GM03348 (cell line): ENCODE measurements around the gene TNFRSF4.

Experiments
- DNase-seq: peaks from one replicate; pipeline ENCODE4 v3.0.0; 2012; ENCODE audit warnings: low spot score

TNFRSF4 gene

DNA sequence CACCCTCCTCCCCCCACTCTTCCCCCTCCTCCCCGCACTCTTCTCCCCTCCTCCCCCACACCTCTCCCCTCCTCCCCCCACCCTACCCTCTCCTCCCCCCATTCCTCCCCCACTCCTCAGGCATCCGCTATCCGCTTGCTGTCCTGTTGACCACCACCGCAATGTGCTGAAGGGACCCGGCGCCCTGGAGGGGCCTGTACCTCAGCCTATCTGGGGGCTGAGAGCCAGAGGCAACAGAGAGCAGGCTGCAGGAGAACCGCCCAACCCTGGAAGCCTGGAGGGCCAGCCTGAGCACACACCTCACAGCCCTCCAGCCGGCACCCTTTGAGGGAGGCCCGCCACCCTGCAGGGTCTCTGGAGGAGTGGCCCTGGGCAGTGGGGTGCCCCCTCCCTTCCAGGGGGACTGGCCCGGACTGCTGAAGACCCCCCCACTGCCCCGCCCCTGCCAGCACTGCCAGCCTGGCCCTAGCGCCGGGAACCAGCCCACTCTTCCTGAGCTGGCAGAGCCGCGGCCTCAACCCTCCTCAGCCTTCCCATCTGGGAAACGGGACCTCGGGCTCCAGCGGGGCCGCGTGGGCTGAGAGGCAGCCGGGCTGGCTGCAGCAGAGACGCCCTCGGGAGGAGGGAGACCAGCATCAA lies 31.3 kb upstream of the TNFRSF4 start:
- DNase-seq, result no peak

DNA sequence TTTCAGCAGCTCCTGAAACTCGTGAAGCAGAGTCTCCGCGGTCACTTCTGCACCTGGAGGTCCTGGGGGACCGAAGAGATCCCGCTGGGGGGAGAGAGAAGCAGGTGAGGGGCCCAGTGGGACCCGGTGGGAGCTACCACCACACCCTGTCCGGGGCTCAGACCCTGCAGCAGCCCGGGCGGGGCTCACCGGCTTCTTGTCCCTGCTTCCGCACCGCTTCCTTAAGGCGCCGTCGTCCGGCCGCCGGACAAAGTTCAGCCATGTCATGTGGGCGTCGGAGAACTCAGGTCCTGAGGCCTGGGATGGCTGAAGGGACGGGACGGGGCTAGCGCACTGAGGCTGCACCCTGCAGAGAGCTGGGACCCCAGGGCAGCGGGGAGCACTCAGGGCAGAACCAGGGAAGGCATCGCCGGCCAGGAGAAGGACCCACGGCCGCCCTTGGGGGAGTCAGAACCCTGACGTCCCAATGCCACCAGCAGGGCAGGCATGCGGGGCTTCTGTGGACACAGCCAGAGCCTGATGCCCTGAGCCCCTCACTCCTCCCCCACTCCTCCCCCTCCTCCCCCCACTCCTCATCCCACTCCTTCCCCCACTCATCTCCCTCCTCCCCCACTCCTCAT lies 30.3 kb upstream of the TNFRSF4 start:
- DNase-seq, result no peak

DNA sequence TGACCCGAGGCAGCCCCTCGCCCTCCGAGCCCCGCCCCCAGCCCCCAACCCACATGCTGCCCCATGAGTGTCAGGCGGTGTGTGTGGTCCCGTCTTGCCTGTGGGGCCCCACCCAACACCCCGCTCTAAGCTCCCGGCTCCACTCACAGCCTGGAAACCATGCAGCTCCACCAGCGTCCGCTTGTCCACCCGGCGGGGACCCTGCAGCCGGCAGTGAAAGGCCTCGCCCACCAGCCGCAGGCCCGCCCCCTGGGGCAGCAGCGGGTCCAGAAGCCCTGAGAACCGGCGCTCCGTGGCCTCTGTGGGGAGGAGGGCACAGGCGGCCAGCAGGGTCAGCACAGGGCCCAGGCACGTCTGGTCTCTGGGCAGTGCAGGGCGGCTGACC lies 29.8 kb upstream of the TNFRSF4 start:
- DNase-seq, result no peak

DNA sequence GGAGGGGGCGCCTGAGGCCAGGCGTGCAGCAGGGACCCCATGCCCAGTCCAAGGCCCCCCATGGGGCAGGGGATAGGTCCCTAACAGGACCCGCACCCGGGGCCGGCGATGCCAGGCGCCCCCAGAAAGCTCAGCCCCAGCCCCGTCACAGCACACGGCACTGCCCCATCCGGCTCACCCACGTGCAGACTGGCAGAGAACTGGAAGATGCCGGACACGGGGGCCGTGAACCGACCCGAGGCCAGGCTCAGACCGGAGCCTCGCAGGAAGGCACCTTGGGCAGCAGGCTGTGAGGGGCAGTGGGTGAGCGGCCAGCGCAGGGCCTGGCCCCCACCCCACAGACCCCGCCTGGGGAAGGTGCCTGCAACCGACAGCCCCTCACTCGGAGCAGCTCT lies 29.3 kb upstream of the TNFRSF4 start:
- DNase-seq, result no peak

DNA sequence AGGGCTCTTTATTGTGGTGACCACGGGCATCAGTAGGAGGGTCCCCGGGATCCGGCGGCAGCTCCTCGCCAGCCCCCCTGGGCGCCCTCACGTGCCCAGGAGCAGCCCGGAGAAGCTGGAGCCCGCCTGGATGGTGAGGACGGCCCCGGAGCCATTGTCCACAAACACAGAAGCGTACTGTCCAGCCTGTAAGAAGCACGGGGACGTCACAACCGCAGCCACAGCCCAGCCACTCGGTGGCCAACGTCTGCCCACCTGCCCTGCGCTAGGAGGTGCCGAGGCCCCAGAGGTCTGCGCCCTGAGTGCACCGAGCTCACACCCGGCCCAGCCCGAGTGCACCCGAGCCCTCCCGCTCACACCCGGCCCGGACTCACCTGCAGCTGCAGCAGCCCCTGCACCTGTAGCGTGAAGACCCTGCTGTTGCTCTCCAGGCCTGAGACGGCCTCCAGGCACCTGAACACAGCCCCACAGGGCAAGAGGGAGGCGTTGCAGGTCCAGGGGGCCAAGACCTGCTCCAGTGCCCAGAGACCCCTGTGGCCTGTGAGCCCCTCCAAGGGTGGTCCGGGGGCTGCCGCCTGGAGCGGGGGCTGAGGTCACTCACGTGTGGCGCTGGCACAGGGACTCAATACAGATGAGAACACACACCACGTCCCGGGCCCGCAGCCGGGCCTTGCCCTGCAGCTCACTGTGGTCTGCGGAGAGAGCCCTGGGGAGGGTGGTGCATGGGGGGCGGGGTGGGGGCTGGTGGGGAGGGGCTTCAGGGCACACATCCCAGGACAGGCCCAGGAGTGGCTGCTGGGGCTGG lies 28.7 kb upstream of the TNFRSF4 start:
- DNase-seq, result no peak

DNA sequence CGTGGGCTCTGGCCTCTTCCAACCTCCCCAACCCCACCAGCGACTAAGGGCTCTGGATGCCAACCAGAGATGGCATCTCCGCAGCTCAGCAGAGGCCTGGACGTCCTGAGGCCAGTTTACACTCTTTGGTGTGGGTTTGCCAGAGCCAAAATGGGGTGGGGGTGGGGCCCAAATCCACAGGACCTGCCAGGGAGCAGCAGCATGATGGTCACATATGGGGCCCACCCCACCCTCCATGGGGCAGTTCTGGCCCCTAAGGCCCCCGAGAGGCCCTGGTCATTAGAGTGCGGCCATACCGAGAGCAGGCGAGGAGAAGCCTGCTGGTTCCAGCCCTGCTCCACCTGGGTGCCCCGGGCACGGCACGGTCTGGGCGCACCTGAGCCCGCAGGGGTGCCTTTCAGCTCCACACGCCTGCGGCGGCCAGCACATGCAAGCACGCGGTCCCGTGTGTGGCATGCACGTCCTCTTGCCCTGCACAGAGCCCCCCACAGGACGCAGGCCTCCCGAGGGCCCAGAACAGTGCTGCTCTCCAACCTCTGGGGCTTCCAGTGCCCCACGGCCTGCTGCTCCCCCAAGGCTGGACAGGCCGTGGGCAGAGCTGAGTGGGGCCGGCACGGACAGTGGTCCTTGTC lies 27.8 kb upstream of the TNFRSF4 start:
- no peak for DNase-seq

DNA sequence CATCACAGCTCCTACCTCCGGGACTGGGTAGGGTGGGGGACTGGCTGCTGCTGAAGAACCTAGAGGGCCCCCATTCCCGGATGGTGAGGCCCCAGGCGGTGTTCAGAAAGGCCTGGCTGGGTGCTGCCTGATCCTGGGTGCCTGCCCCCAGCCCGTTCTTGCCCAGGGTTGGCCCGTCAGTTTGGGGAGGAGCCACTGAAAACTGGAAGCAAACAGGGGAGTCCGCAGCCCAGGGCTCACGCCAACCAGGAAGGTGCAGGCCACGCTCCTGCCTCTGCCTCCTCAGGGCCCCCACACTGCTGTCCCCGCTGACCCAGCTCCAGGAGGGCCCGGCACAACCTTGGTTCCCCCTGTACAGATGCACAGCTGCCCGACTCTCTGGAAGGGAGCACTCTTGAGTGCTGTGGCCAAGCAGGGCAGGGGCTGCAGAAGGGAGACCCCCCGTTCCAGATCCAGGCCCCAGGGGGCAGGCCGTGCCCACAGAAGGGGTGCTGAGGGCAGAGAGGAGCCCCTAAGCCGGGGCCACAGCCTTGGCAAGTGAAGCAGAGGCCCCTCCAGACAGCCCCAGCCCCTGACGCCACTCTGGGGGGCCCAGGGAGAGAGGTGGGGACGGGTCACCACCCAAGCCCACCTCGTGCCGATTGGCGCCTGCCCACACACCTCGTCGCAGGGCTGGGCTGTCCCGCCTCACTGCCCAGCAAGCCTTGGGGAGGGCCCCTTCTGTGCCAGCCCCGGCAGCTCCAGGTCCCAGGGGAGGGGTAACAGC lies 27.1 kb upstream of the TNFRSF4 start:
- peak; percentile 63 for DNase-seq

DNA sequence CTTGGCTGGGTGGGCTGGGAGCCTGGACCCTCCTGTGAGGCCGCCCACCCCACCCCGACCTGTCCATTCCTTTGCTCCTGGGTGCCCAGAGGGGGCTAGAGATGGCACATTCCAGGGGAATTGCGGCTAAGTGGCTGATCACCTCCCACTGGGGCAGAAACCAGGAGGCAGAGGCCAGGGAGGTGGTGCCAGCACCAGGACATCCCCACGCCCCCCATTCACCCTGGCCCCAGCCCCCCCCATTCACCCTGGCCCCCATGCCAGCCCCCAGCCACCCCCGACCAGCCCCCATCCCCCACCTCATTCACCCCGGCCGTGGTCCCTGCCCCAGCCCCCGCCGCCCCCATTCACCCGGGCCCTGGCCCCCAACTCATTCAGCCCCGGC lies 26.4 kb upstream of the TNFRSF4 start:
- no peak for DNase-seq

DNA sequence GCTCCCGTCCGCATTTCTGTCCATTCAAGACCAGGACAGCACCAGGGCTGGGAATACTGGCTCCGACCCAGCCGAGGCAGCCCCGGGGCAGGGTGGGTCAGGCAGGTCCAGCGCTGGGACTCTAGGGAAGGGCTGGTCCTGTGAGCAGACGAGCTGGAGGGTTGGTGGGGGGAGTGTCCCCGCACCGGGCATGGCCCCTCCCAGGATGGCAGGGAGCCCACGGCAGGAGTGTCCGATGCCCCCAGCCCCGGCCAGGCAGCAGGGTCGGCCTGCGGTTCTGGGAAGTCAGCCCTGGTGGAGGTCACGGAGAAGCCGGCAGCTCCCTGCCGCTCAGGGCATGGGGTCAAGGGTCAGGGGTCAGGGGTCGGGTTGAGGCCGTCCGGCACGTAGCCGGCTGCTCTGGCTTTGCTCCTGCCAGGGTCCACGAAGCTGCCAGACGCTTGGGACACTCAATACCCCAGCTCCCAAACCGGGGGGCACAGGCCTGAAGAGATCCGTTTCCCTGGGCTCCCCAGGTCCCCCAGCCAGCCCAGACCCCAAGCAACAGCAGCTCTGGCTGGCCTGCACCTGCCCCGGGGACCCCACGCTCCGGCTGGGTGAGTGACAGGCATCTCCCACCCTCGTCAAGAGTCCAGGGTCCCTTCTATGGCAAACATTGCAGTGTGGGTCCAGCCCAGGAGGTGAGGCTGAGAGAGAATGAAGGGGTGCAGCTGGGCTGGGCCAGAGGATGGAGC lies 25.8 kb upstream of the TNFRSF4 start:
- no peak for DNase-seq

DNA sequence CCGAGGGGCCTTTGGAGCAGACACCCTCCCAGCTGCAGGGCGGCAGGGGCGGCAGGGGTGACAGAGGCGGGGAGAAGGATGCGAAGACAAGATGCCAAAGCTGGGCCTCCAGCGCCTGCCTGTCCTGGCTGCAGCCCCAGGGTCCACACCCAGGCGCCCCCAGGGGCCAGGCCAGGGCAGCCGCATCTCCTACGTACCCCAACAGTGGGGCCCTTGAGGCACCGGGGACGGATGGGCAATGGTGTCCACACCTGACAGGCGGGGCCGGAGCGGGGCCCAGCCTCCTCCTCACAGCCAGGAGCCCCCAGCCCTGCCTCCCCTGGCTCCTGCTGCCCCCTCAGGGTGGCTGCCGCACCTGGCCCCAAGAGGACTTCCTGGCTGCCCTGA lies 25.3 kb upstream of the TNFRSF4 start:
- DNase-seq, result no peak

DNA sequence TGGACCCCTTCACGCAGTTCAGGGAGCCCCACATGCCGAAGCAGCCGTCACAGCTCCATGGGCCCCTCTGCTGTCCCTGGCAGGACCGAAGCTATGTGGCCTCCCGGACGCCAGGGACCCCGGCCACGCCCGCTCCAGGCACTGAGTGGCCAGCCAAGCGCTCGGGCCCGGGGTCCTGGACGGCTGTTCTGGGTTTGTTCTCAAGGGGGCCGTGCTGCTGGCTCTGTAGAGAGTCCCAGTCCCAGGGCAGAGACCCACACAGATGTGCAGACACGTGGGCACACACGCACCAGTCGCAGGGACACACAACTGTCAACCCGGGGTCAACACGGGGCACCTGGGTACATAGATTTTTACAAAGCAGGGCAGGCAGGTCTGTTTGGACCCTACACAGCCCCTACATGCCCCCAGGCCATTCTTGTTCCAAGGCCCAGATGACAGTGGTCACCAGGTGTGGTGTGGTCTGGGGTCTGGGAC lies 24.8 kb upstream of the TNFRSF4 start:
- DNase-seq, result no peak

DNA sequence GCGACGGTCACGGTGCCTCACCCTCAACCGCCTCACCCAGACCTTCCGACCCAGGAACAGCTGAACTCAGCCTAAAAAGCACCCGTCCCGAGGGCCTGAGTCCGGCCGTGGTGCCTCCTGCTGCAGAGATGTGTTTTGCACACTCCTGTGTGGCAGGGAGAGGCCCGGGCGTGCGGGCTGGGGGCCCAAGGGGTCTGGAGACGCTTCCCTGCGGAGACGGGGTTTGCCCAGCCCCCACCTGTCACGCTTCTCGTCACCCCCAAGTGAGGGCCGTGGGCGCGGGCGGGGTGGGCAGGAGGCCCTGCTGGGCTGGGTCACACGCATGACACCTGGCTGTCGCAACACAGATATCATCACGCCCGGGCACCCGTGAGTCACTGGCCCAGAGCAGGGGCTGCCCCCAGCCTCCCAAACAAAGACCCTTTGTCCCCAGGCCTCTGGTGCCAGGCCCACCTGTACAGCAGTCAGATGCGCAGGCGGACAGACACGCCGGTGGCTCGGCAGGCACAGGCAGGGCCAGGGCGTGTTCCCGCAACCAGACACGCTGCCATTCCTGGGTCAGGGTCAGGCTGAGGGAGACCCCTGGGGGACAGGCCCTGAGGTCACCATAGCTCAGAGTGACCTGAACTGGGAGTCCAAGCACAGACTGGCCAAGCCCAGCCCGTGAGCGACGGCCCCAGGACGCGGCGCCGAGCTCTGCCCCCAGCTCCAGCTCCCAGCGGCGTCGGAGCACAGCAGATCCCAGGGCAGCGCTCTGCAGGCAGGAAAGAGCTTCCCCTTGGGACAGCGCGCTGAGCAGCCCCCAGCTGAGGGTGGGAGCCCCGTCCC lies 24.1 kb upstream of the TNFRSF4 start:
- DNase-seq, result no peak

DNA sequence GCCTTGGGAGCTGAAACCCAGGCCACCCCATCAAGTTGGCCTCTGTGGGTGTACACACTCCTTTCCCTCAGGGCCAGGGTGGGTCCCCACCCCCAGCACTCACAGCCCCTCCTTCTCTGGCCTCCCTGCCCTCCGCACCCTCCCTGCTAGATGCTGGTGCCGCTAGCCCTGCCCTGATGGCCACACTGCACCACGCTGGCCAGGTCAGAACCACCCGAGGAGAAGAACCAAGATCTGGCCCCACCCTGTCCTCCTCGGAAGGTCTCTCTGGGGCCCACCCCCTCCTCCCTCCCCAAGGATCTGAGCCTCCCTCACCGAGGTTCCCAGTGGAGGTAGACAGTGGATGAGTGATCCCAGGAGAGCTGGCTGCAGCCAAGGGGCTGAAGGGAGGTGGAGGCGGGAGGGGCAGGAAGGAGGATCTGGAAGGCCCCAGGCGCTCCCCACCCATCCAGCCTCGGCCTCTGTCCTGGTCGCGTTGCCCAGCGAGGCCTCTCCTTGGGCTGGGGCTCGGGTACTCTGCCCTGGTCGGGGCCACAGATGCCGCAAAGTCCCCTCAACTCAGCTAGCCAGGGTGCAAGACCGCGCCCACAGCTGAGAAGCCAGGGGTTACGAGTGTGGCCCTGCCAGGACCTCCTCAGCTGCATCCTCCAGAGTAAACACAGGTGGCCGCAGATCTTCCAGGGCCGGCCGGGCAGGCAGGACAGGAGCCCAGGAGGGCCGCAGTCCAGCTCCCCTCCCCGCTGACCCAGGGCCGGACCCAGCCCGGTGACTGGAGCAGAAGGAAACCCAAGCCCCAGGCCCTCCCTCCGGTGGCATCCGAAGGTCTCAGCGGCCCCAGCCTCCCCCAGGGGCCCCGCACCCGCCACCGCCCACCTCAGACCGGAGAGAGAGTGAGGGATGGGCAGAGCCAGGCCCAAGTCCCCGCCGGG lies 23.3 kb upstream of the TNFRSF4 start:
- no peak for DNase-seq

DNA sequence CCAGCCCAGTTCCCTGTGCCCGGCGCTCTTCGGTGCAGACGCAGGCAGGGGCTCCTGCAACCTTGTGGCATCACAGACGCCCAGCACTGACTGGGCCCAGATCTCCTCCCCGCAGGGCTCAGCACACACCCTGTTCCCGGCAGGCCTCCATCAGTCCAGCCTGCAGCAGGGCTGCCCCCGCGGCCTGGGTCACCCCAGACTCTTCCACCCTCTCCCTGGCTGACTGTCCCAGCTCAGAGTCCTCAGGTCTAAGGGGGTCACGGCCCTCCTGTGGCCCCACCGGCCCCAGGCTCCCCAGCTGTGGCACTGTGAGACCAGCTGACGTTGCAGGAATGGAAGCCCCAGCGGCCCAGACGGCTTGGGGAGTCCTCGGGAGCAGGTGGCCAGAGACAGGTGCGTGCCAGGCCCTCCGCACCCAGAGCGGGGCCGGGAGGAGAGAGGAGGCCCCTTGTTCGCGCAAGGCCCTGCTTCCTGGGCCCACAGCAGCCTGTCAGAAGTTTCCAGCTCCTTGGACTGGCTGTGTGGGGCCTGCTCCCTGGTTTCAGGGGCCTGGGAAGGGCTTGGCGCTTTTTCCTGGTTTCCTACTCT lies 22.3 kb upstream of the TNFRSF4 start:
- DNase-seq, result no peak

DNA sequence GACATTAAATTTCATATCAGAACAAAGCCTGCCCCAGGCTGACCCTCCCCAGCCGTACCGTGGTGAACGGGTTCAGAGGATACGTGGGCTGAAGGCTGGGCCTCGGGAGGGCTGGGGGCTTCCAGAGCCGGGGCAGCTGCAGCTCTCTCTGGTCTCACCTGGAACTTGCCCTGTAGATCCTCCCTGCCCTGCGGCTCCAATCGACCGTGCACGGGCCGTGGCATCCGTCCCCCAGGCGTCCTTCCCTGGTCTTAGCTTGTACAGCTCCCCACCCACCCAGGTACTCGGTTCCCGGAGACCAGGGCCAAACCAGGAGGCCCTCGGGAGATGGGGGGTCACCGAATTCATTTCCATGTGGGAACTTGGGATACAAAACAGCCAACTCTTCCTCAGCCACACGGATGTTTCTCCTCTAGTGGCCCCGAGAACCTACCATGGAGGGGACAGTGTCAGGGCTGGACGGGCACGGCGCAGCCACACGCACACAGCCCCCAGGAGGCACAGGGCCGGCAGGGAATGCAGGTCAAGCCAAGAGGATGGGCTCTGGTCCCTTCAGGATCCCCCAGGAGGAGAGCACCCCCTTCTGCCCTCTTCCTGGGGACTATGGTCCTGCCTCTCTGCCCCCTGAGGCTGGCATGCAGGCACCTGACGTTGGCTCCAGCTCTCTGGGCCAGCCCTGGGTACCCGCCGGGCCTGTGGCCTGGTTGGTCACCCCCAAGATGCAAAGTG lies 21.2 kb upstream of the TNFRSF4 start:
- DNase-seq, result no peak

DNA sequence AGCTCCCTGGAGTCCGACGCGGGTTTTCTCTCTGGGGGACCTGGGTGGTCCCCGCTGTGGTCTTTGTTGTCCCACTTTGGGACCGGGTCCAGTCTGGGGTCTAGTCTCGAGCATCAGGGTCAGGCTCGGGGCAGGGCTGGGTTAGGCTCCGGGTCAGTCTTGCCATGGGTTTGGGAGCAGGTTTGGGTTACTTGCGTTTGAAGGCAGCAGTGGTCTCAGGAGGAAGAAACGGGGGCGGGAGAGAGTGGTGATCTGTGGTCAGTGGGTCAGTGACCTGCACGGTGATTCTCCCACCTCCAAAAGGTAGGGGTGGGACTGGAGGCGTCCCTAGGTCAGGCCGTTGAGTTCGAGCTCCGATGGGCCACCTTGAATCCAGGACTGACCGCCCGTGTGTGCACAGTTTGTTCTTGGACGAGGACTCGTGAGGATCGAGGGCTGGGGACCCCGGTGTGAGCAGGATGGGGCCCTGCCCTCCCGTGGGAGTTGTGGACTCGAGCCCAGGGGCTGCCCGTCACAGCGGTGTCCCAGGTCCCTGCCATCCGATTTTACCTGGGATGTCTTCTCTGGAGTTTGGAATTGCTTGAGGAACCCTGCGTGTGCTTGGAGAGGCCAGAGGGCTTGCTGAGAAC lies 20.3 kb upstream of the TNFRSF4 start:
- no peak for DNase-seq

DNA sequence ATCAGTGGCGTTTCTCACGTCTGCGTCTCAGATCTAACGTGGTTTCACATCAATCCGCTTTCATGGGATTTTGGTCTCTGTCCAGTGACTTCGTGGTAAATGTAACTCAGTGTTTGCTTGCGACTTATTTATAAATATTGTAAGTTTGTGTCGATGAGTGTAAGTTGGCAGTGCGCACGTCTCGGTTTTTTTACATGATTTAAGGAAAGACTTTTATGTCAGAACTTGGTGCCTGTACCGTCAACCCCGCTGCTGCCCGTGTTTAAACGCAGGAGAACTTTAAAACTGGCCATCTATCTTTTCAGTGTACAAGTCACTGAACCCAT lies 19.6 kb upstream of the TNFRSF4 start:
- no peak for DNase-seq
